SU-DHL-6 (cell line): ENCODE data around the gene CCDC9B.

Experiments used
- CTCF ChIP-seq: fragments of 200-600 bp; sonication (generic); IDR thresholded peaks from one replicate; pipeline ENCODE4 v1.5.1; 2017; ENCODE audit warnings: antibody characterized with exemption, mild to moderate bottlenecking, low read length, moderate library complexity; ENCODE audit not compliant: insufficient read depth, poor library complexity, severe bottlenecking
- EZH2phosphoT487 ChIP-seq: fragments of 200-600 bp; sonication (generic), shearing (Covaris generic); conservative IDR thresholded peaks from 2 replicates; pipeline ENCODE4 v1.6.1; 2018; ENCODE audit warnings: mild to moderate bottlenecking, antibody characterized with exemption, low read length, moderate library complexity, mixed read lengths

GRCh38 chr15:40379374-40379773, 38.6 kb upstream of the CCDC9B start:
- TF ChIP-seq CTCF (no peak), EZH2phosphoT487 (no peak)
